ENCODE results near the gene CNNM1. TPM values are rescaled to one million over a fixed set of nuclear protein-coding genes. Genes with fewer than 3 reads are reported as not detected.

Gene CNNM1
- total and polyA plus RNA-seq, 9 of the 15 experiments (the other 6 are each of a cell fraction or from before 2014, with no cell fraction given), result not detected

GRCh38 chr10:99395750-99396445 lies 66.7 kb downstream of the CNNM1 start:
- no TSS peak for BruUV-seq (replicated peaks)
- DNase-seq (ENCODE audit: extremely low read depth in 1 of 4, low spot score in 3 of 4), result no peak
- no peak; the same call in 1 of the 3 replicates for ATAC-seq
- Histone ChIP-seq H3K4me3 (no peak overlapping the region), H3K4me2 (ENCODE audit: insufficient read depth, low read length) (no peak overlapping the region), H3K9me1 (ENCODE audit: control insufficient read depth, insufficient read depth, low read length) (no peaks in the 10 kb centered on the region), H3K4me1 (replicated peaks in 1 of 2; ENCODE audit: control insufficient read depth in 2 of 2, insufficient read depth in 2 of 2, low read length in 2 of 2) (no peaks in the 10 kb centered on the region; a peak in 2 of 5 replicates), H3K9ac (ENCODE audit: insufficient read depth in 1 of 2, low read depth in 2 of 2, low read length in 2 of 2) (no peak overlapping the region), H3K79me2 (ENCODE audit: control insufficient read depth, insufficient read depth, low read length) (no peaks in the 10 kb centered on the region), H3K9me3 (replicated peaks; ENCODE audit: control insufficient read depth, insufficient read depth, low read depth, low read length) (no peaks in the 10 kb centered on the region), H3K27ac (ENCODE audit: extremely low read depth, low read depth, low read length) (no peak overlapping the region), H4K20me1 (replicated peaks; ENCODE audit: control insufficient read depth, insufficient read depth, low read length) (no peaks in the 10 kb centered on the region), H2AFZ (ENCODE audit: low read depth, low read length) (no peak overlapping the region), H3K36me3 (ENCODE audit: control insufficient read depth, insufficient read depth, low read length) (peaks cover 51% of the 10 kb centered on the region; the same call in 2 of the 3 replicates), H3K27me3 (ENCODE audit: control insufficient read depth in 2 of 2, insufficient read depth in 2 of 2, low read length in 2 of 2) (peaks cover 0 to 7% of the 10 kb centered on the region in 2 experiments; a peak in 1 of 5 replicates)
- no peak for FAIRE-seq
- POLR2A ChIA-PET, result no interaction called here
- peak; percentile 57 for TF ChIP-seq GABPA (tag; conservative IDR thresholded peaks at IDR 0.05; ENCODE audit: low read depth)
- no peak for TF ChIP-seq FUS (optimal IDR thresholded peaks at IDR 0.05; ENCODE audit: low read depth, low read length)
- 0 out of 2 replicates have a peak, but pooled peaks have one; percentile 14 for TF ChIP-seq SOX6 (IDR thresholded peaks at IDR 0.05)
- TF ChIP-seq NR1H2 (CRISPR knock-in tag; IDR thresholded peaks at IDR 0.05), result no peak
- peak; percentile 52 for TF ChIP-seq VEZF1 (CRISPR knock-in tag; IDR thresholded peaks at IDR 0.05)
- TF ChIP-seq ZNF780A (CRISPR knock-in tag; IDR thresholded peaks at IDR 0.05), result no peak
- peak; percentile 43; the same call in 1 of the 2 replicates for TF ChIP-seq ETV1 (tag; conservative IDR thresholded peaks at IDR 0.05; ENCODE audit: low read depth)
- TF ChIP-seq FOXK2 (conservative IDR thresholded peaks at IDR 0.05 in 1 of 2, IDR thresholded peaks at IDR 0.05 in 1 of 2; ENCODE audit: low read depth in 2 of 2), result peak in 1 of 2 experiments; percentile 36; a peak in 1 of 4 replicates
- TF ChIP-seq FOXA3 (CRISPR knock-in tag; conservative IDR thresholded peaks at IDR 0.05 in 1 of 2, IDR thresholded peaks at IDR 0.05 in 1 of 2), result peak in 1 of 2 experiments; percentile 80; a peak in 2 of 4 replicates
- peak; percentile 56; the same call in 1 of the 2 replicates for TF ChIP-seq FOXM1 (IDR thresholded peaks at IDR 0.05; ENCODE audit: low read depth)
- no peak for TF ChIP-seq FOXM1 (CRISPR knock-in tag; IDR thresholded peaks at IDR 0.05; ENCODE audit: low read depth)
- no peak for TF ChIP-seq TAF15 (IDR thresholded peaks at IDR 0.05; ENCODE audit: low read depth, low read length)
- TF ChIP-seq CREM (IDR thresholded peaks at IDR 0.05; ENCODE audit: low read depth), result 0 out of 2 replicates have a peak, but pooled peaks have one; percentile 4
- peak; percentile 25 for TF ChIP-seq FOSL1 (tag; conservative IDR thresholded peaks at IDR 0.05)
- in situ Hi-C loops (cut with MboI), result no loop called here
- CTCF ChIA-PET (ENCODE audit: low intra/inter-chr PET ratio), result no interaction called here
- intact Hi-C loops (cut with micrococcal nuclease), result loop anchor here (10.0 kb wide), 1 partner anchor 159 kb away; no protein-coding TSS in a partner anchor
- 40% methylated on average over 2 of the region's 2 CpGs for WGBS (ENCODE audit: insufficient coverage, low coverage, missing lambda C conversion rate)
